RWPE2 (cell line): ENCODE results near the gene ITGAE.

Source experiments
- ATAC-seq: fragments of 200-7000 bp; cut with Tn5 transposase; 3 replicates; pipeline ENCODE4 v1.9.1; 2021; ENCODE audit warnings: low read depth
- DNase-seq: peaks from one replicate; pipeline ENCODE4 v3.0.0-alpha.2; 2020; ENCODE audit warnings: low spot score
- H3K27ac ChIP-seq: fragments of 450-650 bp; 2 replicates; pipeline ENCODE4 v1.5.1; 2017; ENCODE audit warnings: mild to moderate bottlenecking; ENCODE audit not compliant: poor library complexity, severe bottlenecking
- H3K27me3 ChIP-seq: fragments of 250-450 bp; sonication (Bioruptor Pico); 2 replicates; pipeline ENCODE4 v1.5.1; 2021; ENCODE audit warnings: mild to moderate bottlenecking, moderate library complexity; ENCODE audit not compliant: insufficient read depth, poor library complexity, severe bottlenecking
- H3K36me3 ChIP-seq: fragments of 250-450 bp; sonication (Bioruptor Pico); 2 replicates; pipeline ENCODE4 v1.5.1; 2020; ENCODE audit warnings: low read depth, mild to moderate bottlenecking, moderate library complexity
- H3K4me1 ChIP-seq: fragments of 250-450 bp; sonication (Bioruptor Pico); 2 replicates; pipeline ENCODE4 v1.5.1; 2021; ENCODE audit warnings: mild to moderate bottlenecking, moderate library complexity; ENCODE audit not compliant: insufficient read depth, poor library complexity, severe bottlenecking
- H3K4me3 ChIP-seq: fragments of 250-450 bp; sonication (Bioruptor Pico); 2 replicates; pipeline ENCODE4 v1.5.1; 2021; ENCODE audit warnings: mild to moderate bottlenecking, moderate library complexity; ENCODE audit not compliant: severe bottlenecking
- H3K9me3 ChIP-seq: fragments of 250-450 bp; sonication (Bioruptor Pico); 2 replicates; pipeline ENCODE4 v1.5.1; 2021; ENCODE audit warnings: mild to moderate bottlenecking, moderate library complexity; ENCODE audit not compliant: severe bottlenecking
- CTCF ChIP-seq: fragments of 450-650 bp; IDR thresholded peaks from one replicate; pipeline ENCODE4 v1.5.1; 2017; ENCODE audit warnings: mild to moderate bottlenecking, moderate library complexity; ENCODE audit not compliant: poor library complexity, severe bottlenecking

The ITGAE gene

GRCh38 chr17:3748576-3748975, 52.4 kb downstream of the ITGAE start:
- Histone ChIP-seq H3K4me1 (no peaks in the 10 kb centered on the region), H3K36me3 (no peaks in the 10 kb centered on the region), H3K4me3 (no peak overlapping the region), H3K9me3 (no peaks in the 10 kb centered on the region), H3K27ac (no peak overlapping the region), H3K27me3 (no peaks in the 10 kb centered on the region)
- ATAC-seq: no peak
- TF ChIP-seq CTCF: no peak
- DNase-seq: no peak

GRCh38 chr17:3747805-3748204, 53.2 kb downstream of the ITGAE start:
- H3K27me3 ChIP-seq: no peaks in the 10 kb centered on the region
- H3K36me3 ChIP-seq: no peaks in the 10 kb centered on the region
- H3K4me1 ChIP-seq: no peaks in the 10 kb centered on the region
- ATAC-seq (no peak), DNase-seq (no peak)
- no peak overlapping the region for H3K27ac ChIP-seq
- TF ChIP-seq CTCF: no peak
- no peaks in the 10 kb centered on the region for H3K9me3 ChIP-seq
- no peak overlapping the region for H3K4me3 ChIP-seq

- ATAC-seq (no peak), DNase-seq (no peak)
- TF ChIP-seq CTCF: no peak
- Histone ChIP-seq H3K9me3 (no peaks in the 10 kb centered on the region), H3K4me1 (no peaks in the 10 kb centered on the region), H3K4me3 (no peak overlapping the region), H3K27me3 (no peaks in the 10 kb centered on the region), H3K36me3 (no peaks in the 10 kb centered on the region), H3K27ac (no peak overlapping the region)
Measured at GRCh38 chr17:3745071-3745470, 55.9 kb downstream of the ITGAE start.

GRCh38 chr17:3744014-3744413, 57.0 kb downstream of the ITGAE start:
- H3K36me3 ChIP-seq: no peaks in the 10 kb centered on the region
- no peak for TF ChIP-seq CTCF
- ATAC-seq (no peak), DNase-seq (no peak)
- H3K4me1 ChIP-seq: no peaks in the 10 kb centered on the region
- H3K4me3 ChIP-seq: no peak overlapping the region
- no peaks in the 10 kb centered on the region for H3K9me3 ChIP-seq
- H3K27me3 ChIP-seq: no peaks in the 10 kb centered on the region
- H3K27ac ChIP-seq: no peak overlapping the region

GRCh38 chr17:3740611-3741073, 60.3 kb downstream of the ITGAE start:
- ATAC-seq (no peak), DNase-seq (no peak)
- Histone ChIP-seq H3K9me3 (no peaks in the 10 kb centered on the region), H3K36me3 (no peaks in the 10 kb centered on the region), H3K27me3 (no peaks in the 10 kb centered on the region), H3K4me1 (no peaks in the 10 kb centered on the region), H3K4me3 (no peak overlapping the region), H3K27ac (no peak overlapping the region)
- no peak for TF ChIP-seq CTCF
